ENCODE results near the gene NR2E3.
A peak's percentile ranks its signal among the peaks of the same experiment; 100 is the strongest.

The NR2E3 gene

DNA sequence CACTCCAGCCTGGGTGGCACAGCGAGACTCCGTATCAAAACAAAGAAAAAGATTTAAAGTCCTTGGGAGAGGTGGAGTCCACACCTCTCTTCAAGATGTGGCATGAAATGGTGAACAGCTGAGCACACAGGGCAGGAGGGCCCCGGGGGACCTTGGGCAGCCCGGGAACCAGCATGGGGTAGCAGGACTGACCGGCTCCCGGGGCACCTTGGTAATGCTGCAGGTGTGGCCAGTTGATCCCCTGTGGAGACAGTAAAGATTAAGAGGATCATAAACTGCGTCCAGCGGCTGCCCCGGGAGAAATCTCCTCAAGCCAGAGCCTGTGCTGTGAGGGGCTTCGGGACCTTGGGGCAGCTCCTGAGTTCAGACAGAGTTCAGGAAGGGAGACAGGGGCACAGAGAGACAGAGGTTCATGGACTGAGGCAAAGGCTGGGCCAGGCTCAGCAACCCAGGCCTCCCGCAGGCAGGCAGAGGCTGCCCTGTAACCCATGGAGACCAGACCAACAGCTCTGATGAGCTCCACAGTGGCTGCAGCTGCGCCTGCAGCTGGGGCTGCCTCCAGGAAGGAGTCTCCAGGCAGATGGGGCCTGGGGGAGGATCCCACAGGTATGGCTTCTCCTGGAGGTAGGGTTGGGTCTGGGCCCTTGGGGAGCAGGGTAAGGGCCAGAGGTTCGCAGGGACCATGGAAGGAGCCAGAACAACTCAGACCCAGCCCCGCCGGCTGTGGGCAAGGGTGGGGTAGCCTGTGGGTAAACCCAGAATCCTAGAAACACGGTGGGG is at the start of gene NR2E3:
Gene NR2E3, plus strand, starts transcription at position 299 of the 780 bp plus-strand sequence. Its CDS starts 190 bp downstream, at position 489.
- DNase-seq: no peak

DNA sequence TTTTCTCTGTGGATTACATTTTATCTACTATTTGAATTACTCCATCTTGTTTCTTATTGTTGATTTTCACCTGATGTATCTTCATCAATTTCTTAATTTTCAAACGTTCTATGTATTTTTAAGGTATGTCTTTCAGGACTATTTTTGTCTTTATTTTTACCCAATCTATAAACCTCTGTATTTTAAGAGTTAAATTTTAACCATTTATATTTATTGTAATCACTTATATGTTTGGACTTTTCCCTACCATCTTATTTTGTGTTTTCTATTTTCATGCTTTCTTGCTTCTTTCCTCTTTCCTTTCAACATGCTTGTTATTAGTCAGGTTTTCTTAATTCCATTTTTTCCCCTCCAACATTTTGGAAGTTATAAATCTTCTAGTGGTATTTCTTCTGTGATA is 49.5 kb upstream of the NR2E3 start:
- DNase-seq: no peak

- peak; percentile 59 to 65 (median 61) for DNase-seq
Observed at GRCh38 chr15:71761649-71762048, 48.7 kb upstream of the NR2E3 start.

DNA sequence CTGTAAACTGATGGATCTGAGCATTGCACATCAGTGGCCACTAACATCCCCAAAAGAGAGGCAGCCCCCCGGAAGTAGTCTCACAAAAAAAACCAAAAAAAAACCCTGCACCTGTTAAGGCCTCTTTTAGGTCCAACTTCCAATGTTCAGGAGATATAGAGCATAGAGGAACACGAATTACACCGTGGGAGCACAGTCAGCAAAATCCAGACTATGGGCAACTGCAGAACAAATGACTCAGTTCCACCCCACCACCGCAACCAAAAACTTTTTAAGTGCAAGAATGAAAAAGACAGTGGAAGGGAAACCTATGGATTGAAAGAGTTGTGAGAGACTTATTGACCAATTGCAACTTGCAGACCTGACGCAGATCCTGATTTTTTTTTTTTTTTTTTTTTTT is 42.2 kb upstream of the NR2E3 start:
- DNase-seq: no peak

GRCh38 chr15:71773206-71773859 is 37.0 kb upstream of the NR2E3 start:
- no peak for DNase-seq

DNA sequence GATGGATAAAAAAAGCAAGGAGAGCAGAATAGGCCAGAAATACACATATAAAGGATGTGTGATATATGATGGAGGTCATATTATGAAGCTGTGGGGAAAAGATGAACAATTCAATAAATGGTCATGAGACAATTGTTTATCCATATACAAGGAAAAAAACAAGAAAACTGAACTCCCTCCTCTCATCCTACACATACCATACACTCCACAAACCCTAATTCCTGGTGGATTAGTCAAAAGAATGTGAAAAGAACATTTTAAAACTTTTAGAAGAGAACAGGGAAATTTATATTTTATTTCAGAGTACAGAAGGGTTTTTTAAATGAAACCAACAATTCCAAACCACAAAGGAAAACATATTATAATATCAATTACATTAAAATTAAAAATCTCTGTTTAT is 34.5 kb upstream of the NR2E3 start:
- no peak for DNase-seq

GRCh38 chr15:71776304-71776703 is 34.0 kb upstream of the NR2E3 start:
- no peak for DNase-seq

DNA sequence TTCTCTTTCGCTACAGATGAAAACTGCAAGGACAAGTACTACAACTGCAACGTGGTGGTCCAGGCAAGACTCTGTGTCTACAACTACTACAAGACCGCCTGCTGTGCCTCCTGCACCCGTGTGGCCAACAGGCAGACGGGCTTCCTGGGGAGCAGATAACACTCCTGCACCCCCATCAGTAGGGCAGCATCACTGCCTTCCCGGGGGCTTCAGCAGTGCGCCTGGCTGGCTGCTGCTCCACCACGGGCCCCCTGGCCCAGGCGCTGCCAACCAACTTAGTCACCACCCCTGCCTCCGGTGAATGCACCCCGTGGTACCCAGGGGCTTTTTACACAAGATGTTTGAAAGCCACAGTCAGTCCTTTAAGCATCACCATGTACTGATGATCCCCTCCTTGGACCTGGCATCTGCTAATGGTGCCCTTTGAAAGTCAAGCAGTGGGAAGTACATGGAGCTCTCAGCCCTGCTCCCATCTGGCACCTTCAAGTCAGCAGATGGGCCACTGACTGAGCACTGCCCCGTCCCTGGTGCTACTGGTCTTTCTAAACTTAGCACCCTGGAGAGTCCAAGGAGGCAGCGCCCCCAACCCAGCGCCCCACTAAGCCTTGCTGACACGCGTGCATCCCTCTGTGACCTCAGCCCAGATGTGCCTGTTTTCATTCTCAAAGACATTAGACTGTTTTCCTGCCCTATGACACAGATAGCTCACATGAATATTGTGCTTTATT is 33.0 kb upstream of the NR2E3 start:
- DNase-seq: no peak

DNA sequence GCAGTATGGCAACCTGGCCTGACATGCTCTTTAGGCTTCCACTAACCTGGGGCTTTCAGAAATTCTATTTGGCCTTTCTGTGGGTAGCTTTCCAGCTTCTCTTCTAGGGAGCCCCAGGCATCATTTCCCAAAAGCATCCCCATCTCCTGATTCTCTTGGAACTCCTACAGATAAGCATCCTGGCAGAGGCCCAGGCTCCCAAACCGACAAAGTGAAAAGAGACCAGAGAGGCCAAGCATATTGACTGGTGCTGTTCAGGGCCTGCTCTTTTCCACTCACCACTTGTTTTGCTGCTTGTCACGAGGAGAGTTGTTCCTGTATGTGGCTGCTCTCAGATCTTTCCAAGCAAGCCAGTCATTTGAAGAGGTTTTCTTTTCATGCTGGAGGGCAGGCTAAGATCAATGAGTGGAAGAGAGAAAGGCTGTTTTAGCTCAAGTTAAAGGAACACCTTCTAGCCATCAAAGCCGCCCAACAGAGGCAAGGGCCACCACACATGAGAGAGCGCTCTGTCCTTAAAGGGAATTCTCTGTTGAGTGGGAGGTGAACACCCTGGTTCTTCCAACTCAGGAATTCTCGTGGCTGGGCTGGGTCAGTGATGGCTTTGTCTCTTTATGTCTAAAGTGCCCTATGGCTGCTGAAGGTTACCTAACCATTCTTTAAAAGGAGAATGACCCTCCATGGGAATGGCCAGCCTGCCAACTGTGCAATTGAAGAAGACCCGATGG is 31.1 kb upstream of the NR2E3 start:
- no peak for DNase-seq

- peak; percentile 47 to 59 (median 55) for DNase-seq
Observed at GRCh38 chr15:71780115-71780976, 30.0 kb upstream of the NR2E3 start.

DNA sequence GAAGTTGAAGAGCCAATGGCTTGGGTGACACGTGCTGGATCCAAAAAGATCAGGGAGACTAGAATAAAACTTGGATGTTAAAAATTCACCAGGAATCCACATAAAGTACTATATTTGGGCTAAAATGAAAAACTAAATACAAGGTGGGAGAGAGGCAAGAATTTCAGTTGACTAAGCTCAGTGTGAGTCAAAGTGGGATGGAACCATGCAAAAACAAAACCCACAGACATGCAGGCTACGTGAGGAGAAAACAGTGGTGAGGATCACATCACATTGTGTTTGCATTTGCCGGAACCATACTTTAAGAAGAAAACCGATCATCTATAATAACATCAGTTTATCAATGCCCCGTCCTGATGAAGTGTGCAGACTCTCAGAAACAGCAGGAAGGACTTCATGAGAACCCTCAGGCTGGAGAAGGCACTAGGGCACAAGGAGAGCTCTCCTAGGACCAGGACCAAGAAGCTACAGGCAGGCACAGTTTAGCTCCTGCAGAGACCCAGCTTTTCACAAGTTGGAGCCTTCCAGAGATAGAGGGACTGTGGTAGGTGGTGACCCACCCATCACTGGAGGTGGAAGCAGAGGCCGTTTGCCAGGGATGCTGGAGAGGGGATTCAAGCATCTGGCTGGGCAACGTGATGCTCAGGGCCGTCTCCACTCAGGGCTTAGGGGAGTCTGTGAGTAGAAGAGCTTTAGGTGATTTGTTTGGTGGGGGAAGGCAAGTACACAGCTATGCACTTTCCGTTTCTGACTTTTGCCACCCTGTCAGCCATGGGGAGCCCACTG is 29.0 kb upstream of the NR2E3 start:
- no peak for DNase-seq

DNA sequence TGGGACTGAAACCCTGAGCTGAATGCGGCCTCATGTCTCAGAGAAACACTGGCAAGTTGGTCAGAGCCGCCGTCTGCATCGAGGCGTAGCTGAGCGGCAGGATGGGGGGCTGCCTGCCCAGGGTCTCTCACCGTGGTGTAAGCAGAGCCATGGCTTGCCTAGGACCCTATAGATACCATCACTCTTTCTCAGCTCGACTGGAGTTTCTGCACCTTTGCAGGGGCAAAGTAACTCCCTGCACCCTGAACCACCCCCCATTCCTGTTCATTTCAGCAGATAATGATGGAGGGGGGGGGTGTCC is 28.4 kb upstream of the NR2E3 start:
- DNase-seq: no peak

- no peak for DNase-seq
Observed at GRCh38 chr15:71782422-71783165, 27.8 kb upstream of the NR2E3 start.

DNA sequence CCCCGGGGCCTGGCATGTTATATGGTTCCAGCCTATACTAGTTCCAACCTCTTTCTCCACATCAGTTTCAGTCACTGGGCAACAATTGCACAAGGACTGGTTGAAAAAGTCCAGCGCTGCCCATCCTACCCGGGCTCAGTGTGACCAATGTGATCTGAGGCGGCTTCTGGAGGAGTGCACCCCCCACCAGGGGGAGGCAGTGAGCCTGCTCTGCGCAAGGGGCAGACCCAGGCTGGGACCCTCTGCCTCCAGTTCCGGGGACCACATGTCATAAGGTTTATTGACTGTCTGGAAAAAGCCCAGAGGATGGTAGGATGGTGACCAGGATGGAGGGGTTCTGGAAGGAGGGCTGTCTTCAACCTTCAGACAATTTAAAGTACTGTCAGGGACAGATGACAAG is 25.6 kb upstream of the NR2E3 start:
- DNase-seq: peak in 2 of 3 donors; percentile 22 to 40

GRCh38 chr15:71785996-71786395 is 24.4 kb upstream of the NR2E3 start:
- DNase-seq: no peak

DNA sequence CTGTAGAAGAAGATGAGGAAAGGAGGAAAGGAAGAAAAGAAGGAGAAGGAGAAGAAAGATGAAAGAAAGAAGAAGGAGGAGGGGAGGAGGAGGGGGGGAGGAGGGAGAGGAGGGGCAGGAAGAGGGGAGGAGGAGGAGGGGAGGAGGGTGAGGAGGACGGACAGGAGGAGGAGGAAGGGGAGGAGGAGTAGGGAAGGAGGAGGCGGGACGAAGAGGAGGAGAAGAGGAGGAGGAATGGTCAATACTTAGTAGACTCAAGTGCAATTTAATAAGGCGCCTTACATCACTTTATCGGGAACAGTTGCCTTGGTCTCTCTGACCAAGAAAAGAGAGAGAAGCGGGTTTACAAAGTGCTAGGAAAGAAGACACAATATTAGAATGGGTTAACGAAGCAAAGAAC is 23.7 kb upstream of the NR2E3 start:
- DNase-seq: no peak

GRCh38 chr15:71788646-71789579 is 21.4 kb upstream of the NR2E3 start:
- no peak for DNase-seq

DNA sequence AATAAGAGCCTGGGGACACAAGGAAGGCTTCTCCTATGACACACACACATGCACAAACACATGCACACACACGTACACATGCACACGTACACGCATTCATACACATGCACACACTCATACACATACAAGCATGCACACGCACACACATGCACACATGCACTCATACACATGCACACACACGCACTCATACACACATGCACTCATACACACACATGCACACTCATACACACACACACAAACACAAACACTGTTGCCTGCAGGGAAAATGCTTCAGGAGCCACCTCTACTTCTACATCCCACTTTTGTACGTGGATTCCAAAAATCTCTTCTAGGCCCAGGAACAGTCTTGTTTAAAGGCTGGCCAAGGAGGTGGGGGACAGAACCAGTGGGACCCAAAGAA is 20.7 kb upstream of the NR2E3 start:
- DNase-seq: no peak

GRCh38 chr15:71790081-71790480 is 20.3 kb upstream of the NR2E3 start:
- no peak for DNase-seq

DNA sequence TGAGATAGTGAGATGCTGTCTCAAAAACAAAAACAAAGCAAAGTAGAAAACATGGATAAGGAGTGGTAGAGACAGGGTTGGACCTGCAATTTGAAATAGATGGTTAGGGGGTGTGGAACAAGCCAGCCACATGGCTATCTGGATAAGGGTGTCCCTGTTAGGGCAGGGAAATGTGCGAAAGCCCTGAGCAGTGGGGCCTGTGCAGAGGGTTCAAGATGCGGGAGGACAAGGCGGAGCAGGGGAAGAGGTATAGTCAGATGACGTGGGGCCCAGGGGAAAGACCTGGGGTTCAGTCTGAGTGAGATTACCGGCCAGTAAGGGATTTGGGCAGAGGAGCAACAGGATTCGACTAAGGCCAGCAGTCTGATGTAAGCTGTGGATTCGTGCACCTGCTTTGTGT is 18.4 kb upstream of the NR2E3 start:
- no peak for DNase-seq

All from suppressor macrophage treated with lipopolysaccharide for 1 hour (primary cell).